Neuronal stem cell (in vitro differentiated cells): ENCODE results near the gene TEX26.

Experiments used
- DNase-seq: peaks from one replicate; pipeline ENCODE4 v3.0.0-alpha.2; 2013; ENCODE audit warnings: low spot score
- H2AFZ ChIP-seq: one replicate; pipeline ENCODE4 v1.6.1; 2013; ENCODE audit warnings: mild to moderate bottlenecking, low read length, inconsistent platforms
- H2AK5ac ChIP-seq: 2 replicates; pipeline ENCODE4 v1.6.1; 2013; ENCODE audit warnings: low read depth, mild to moderate bottlenecking, inconsistent platforms, low read length, moderate library complexity, mixed read lengths
- H2BK120ac ChIP-seq: 2 replicates; pipeline ENCODE4 v1.6.1; 2013; ENCODE audit warnings: low read depth, mild to moderate bottlenecking, inconsistent platforms, low read length, moderate library complexity, mixed read lengths
- H2BK12ac ChIP-seq: one replicate; pipeline ENCODE4 v1.6.1; 2013; ENCODE audit warnings: low read length, inconsistent platforms
- H2BK15ac ChIP-seq: 2 replicates; pipeline ENCODE4 v1.6.1; 2013; ENCODE audit warnings: mild to moderate bottlenecking, low read length, inconsistent platforms, mixed read lengths
- H2BK5ac ChIP-seq: one replicate; pipeline ENCODE4 v1.6.1; 2013; ENCODE audit warnings: inconsistent platforms, mild to moderate bottlenecking, low read length, moderate library complexity
- H3K14ac ChIP-seq: one replicate; pipeline ENCODE4 v1.6.1; 2013; ENCODE audit warnings: low read length, inconsistent platforms
- H3K18ac ChIP-seq: 2 replicates; pipeline ENCODE4 v1.6.1; 2013; ENCODE audit warnings: low read length, inconsistent platforms
- H3K23ac ChIP-seq: 2 replicates; pipeline ENCODE4 v1.6.1; 2013; ENCODE audit warnings: low read depth, mild to moderate bottlenecking, mixed read lengths, low read length, inconsistent platforms; ENCODE audit not compliant: poor library complexity
- H3K27ac ChIP-seq: replicated peaks from 3 replicates; pipeline ENCODE4 v1.5.1; 2013; ENCODE audit warnings: low read length, inconsistent platforms
- H3K27me3 ChIP-seq, 3 experiments: 2 replicates each; pipeline ENCODE4 v1.6.1; 2013; ENCODE audit warnings: low read length in 3 of 3, mild to moderate bottlenecking in 2 of 3, inconsistent platforms in 1 of 3, low read depth in 1 of 3, mixed read lengths in 1 of 3, moderate library complexity in 1 of 3; ENCODE audit not compliant: control insufficient read depth in 3 of 3, insufficient read depth in 3 of 3
- H3K36me3 ChIP-seq, 2 donors: replicated peaks in 1 of 2; 2 replicates each; pipeline ENCODE4 v1.6.1; 2013; ENCODE audit warnings: low read length in 2 of 2; ENCODE audit not compliant: control insufficient read depth in 2 of 2, insufficient read depth in 2 of 2
- H3K4ac ChIP-seq: 2 replicates; pipeline ENCODE4 v1.6.1; 2013; ENCODE audit warnings: inconsistent platforms, mild to moderate bottlenecking, low read length, moderate library complexity
- H3K4me1 ChIP-seq, 2 donors: 1 replicate in 1 of 2; 2 replicates in 1 of 2; pipeline ENCODE4 v1.6.1; 2013; ENCODE audit warnings: low read length in 2 of 2, low read depth in 1 of 2; ENCODE audit not compliant: control insufficient read depth in 2 of 2, insufficient read depth in 1 of 2
- H3K4me2 ChIP-seq: one replicate; pipeline ENCODE4 v1.6.1; 2013; ENCODE audit warnings: mild to moderate bottlenecking, low read length, inconsistent platforms; ENCODE audit not compliant: insufficient read depth, poor library complexity, severe bottlenecking
- H3K4me3 ChIP-seq, 2 donors: 2 replicates each; pipeline ENCODE4 v1.5.1; 2013; ENCODE audit warnings: low read length in 2 of 2, mild to moderate bottlenecking in 2 of 2, inconsistent platforms in 1 of 2, moderate library complexity in 1 of 2
- H3K79me1 ChIP-seq: one replicate; pipeline ENCODE4 v1.6.1; 2013; ENCODE audit warnings: low read depth, mild to moderate bottlenecking, inconsistent platforms, low read length, moderate library complexity
- H3K9ac ChIP-seq: one replicate; pipeline ENCODE4 v1.6.1; 2013; ENCODE audit warnings: mild to moderate bottlenecking, low read depth, low read length, inconsistent platforms; ENCODE audit not compliant: poor library complexity
- H3K9me3 ChIP-seq, 2 donors: replicated peaks in 1 of 2; 2 replicates each; pipeline versions ENCODE3 to v1.6.1; 2013; ENCODE audit warnings: low read length in 2 of 2, mild to moderate bottlenecking in 2 of 2, inconsistent platforms in 1 of 2, low read depth in 1 of 2, mixed read lengths in 1 of 2, moderate library complexity in 1 of 2; ENCODE audit not compliant: control insufficient read depth in 2 of 2, insufficient read depth in 1 of 2
- H4K8ac ChIP-seq: one replicate; pipeline ENCODE4 v1.6.1; 2013; ENCODE audit warnings: low read depth, mild to moderate bottlenecking, inconsistent platforms, low read length, moderate library complexity
- H4K91ac ChIP-seq: one replicate; pipeline ENCODE4 v1.6.1; 2013; ENCODE audit warnings: low read length, low read depth, mild to moderate bottlenecking, inconsistent platforms; ENCODE audit not compliant: poor library complexity
- WGBS, 2 donors: extraction: QIAGEN DNeasy Blood & Tissue Kit; methylation state at CpG; one replicate each; pipeline ENCODE4 v1.1.7; 2013; ENCODE audit warnings: missing lambda C conversion rate in 2 of 2, mixed read lengths in 1 of 2; ENCODE audit not compliant: insufficient read length in 2 of 2, insufficient replicate concordance in 1 of 2; ENCODE audit errors: extremely low coverage in 2 of 2; 5-methylcytosine and 5-hydroxymethylcytosine counted together

The TEX26 gene

DNA sequence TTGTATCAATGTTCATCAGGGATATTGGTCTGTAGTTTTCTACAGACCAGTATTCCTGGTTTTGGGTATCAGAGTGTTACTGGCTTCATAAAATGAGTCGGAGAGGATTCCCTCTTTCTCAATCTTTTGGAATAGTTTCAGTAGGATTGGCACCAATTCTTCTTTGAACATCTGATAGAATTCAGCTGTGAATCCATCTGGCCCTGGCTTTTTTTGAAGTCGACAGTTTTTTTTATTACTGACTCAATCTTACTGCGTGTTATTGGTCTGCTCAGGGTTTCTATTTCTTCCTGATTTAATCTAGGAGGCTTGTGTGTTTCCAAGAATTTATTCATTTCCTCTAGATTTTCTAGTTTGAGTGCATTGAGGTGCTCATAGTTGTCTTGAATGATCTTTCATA lies 11.4 kb downstream of the TEX26 start:
- Histone ChIP-seq H3K27ac (no peak overlapping the region), H3K23ac (no peak overlapping the region)

DNA sequence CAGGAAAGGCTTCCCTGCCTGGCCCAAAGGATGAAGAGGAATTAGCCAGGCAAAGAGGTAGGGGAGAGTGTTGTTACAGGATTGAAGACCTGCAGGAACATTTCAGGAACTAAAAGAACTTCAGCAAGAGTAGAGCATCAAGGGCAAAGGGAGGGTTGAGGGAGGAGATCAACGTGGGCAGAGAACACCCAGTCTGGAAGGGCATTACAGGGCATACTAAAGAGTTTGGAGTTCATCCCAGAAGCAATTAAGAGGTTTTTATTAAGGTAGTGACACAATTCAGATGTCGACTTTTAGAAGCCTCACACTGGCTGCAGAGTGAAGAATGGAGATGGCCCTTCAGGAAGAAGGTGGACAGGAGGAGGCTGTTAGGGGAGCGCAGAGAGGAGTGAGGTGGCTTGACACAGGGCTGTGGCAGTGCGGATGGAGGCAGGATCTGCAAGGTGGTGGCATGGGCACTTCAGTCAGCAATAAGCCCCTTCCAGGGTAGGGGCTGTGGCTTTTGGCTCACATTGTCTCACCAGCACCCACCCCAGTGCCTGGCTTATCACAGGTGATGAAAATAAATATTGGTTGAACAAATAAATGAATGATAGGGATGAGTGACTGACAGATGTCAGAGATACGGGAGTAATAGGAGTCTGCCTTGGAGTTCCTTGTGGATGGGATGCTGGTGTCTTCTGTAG lies 24.9 kb downstream of the TEX26 start:
- WGBS, 2 donors = no CpG with 5 or more reads among the region's 5 CpGs

More for the DNA sequence above, 11.4 kb downstream of the TEX26 start:
- WGBS, 2 donors = no CpG with 5 or more reads among the region's 3 CpGs
- no peak overlapping the region for H3K4me2 ChIP-seq
- no peak overlapping the region for H3K18ac ChIP-seq
- no peak overlapping the region for H2BK15ac ChIP-seq
- no peaks in the 10 kb centered on the region for H3K36me3 ChIP-seq
- no peaks in the 10 kb centered on the region for H3K4me1 ChIP-seq
- H2AFZ ChIP-seq = no peak overlapping the region
- no peak overlapping the region for H4K8ac ChIP-seq
- no peak for DNase-seq
- H3K4ac ChIP-seq = no peak overlapping the region
- H2BK12ac ChIP-seq = no peak overlapping the region
- H3K9me3 ChIP-seq = peaks cover 0 to 3% of the 10 kb centered on the region in 2 donors
- no peak overlapping the region for H2BK5ac ChIP-seq
- H3K4me3 ChIP-seq = no peak overlapping the region
- H3K79me1 ChIP-seq = no peaks in the 10 kb centered on the region
- H3K14ac ChIP-seq = no peak overlapping the region
- no peak overlapping the region for H2BK120ac ChIP-seq
- no peak overlapping the region for H2AK5ac ChIP-seq
- no peak overlapping the region for H3K9ac ChIP-seq
- H4K91ac ChIP-seq = no peak overlapping the region
- H3K27me3 ChIP-seq = no peaks in the 10 kb centered on the region

GRCh38 chr13:30959678-30960077 lies 27.2 kb downstream of the TEX26 start:
- H2BK5ac ChIP-seq = no peak overlapping the region
- H3K23ac ChIP-seq = no peak overlapping the region
- no peak overlapping the region for H4K91ac ChIP-seq
- no peaks in the 10 kb centered on the region for H3K27me3 ChIP-seq
- H2BK15ac ChIP-seq = no peak overlapping the region
- H3K4me1 ChIP-seq = peaks cover 0 to 1% of the 10 kb centered on the region in 2 donors
- no peak overlapping the region for H3K27ac ChIP-seq
- no peak overlapping the region for H3K9ac ChIP-seq
- no peaks in the 10 kb centered on the region for H3K9me3 ChIP-seq
- WGBS, 2 donors = no CpG with 5 or more reads among the region's 1 CpG
- no peak overlapping the region for H3K18ac ChIP-seq
- no peak overlapping the region for H4K8ac ChIP-seq
- no peak overlapping the region for H2AK5ac ChIP-seq
- no peak overlapping the region for H2BK12ac ChIP-seq
- no peak overlapping the region for H3K4ac ChIP-seq
- H3K14ac ChIP-seq = no peak overlapping the region
- no peak overlapping the region for H3K4me2 ChIP-seq
- H2BK120ac ChIP-seq = no peak overlapping the region
- DNase-seq = no peak
- no peak overlapping the region for H3K4me3 ChIP-seq
- no peak overlapping the region for H2AFZ ChIP-seq
- no peaks in the 10 kb centered on the region for H3K36me3 ChIP-seq
- no peaks in the 10 kb centered on the region for H3K79me1 ChIP-seq

More for the DNA sequence above, 24.9 kb downstream of the TEX26 start:
- Histone ChIP-seq H2BK5ac (no peak overlapping the region), H3K18ac (no peak overlapping the region), H2AK5ac (no peak overlapping the region), H3K4me1 (no peaks in the 10 kb centered on the region), H3K4me2 (no peak overlapping the region), H3K4ac (no peak overlapping the region), H3K27ac (no peak overlapping the region), H3K36me3 (no peaks in the 10 kb centered on the region), H2BK12ac (no peak overlapping the region), H3K79me1 (no peaks in the 10 kb centered on the region), H3K27me3 (no peaks in the 10 kb centered on the region), H2AFZ (no peak overlapping the region), H2BK15ac (no peak overlapping the region), H3K9ac (no peak overlapping the region), H2BK120ac (no peak overlapping the region), H3K4me3 (no peak overlapping the region), H4K8ac (no peak overlapping the region), H3K9me3 (no peaks in the 10 kb centered on the region), H3K23ac (peak overlapping the region; percentile 39), H3K14ac (peak overlapping the region; percentile 75), H4K91ac (no peak overlapping the region)
- DNase-seq = no peak

DNA sequence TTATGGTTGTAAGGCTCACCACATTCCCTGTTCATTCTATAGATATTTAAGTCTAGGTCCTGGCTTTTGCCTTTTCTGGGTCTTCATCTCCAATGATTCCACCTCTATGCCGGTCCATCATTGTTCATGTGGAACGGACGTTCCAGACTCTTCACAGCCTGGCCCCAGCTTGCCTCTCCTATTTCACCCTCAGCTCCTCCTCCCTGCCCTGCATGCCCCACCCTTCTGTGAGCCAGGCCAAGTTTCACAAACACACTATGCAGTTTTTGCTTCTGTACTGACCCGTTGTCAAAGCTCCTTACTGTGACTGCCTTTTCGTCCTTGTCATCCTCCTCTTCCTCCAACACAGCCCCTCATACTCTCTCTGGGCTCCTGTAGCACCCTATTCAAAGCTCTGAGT lies 31.3 kb downstream of the TEX26 start:
- H2BK12ac ChIP-seq = no peak overlapping the region
- H2BK120ac ChIP-seq = no peak overlapping the region
- H3K36me3 ChIP-seq = no peaks in the 10 kb centered on the region
- H3K23ac ChIP-seq = no peak overlapping the region
- no peak overlapping the region for H3K4ac ChIP-seq
- no peak overlapping the region for H4K8ac ChIP-seq
- H3K9me3 ChIP-seq = peaks cover 0 to 7% of the 10 kb centered on the region in 2 donors
- no CpG with 5 or more reads among the region's 5 CpGs for WGBS, 2 donors
- peaks cover 0 to 1% of the 10 kb centered on the region in 2 donors for H3K4me1 ChIP-seq
- H2AFZ ChIP-seq = peak overlapping the region; percentile 48
- H3K4me2 ChIP-seq = no peak overlapping the region
- DNase-seq = no peak
- H2AK5ac ChIP-seq = no peak overlapping the region
- H3K4me3 ChIP-seq = no peak overlapping the region
- no peak overlapping the region for H3K14ac ChIP-seq
- no peaks in the 10 kb centered on the region for H3K27me3 ChIP-seq
- no peak overlapping the region for H3K9ac ChIP-seq
- no peak overlapping the region for H2BK5ac ChIP-seq
- no peak overlapping the region for H3K18ac ChIP-seq
- H4K91ac ChIP-seq = no peak overlapping the region
- no peak overlapping the region for H3K27ac ChIP-seq
- H2BK15ac ChIP-seq = no peak overlapping the region
- no peaks in the 10 kb centered on the region for H3K79me1 ChIP-seq
